NCI-H1092 (cell line): ENCODE results near the gene NEAT1.

Experiments
- DNase-seq: peaks from one replicate; lab custom pipeline; 2025; lab: John Stamatoyannopoulos, UW

Gene NEAT1

DNA sequence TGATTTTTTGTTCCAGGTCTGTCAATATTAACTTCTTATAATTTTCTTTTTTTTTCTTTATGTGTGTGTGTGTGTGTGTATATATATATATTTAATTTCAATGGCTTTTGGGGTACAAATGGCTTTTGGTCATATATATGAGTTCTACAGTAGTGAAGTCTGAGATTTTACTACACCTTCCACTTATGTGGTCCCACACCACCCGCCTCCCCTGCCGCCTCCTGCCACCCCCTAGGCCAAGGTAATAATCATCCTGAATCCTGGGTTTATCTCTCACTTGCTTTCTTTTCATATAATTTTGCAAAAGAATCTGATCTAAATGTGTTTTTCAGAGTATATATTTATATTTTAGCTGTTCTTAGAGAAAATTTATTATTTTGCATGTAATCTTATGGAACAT lies 11.1 kb downstream of the NEAT1 start:
- DNase-seq: no peak

DNA sequence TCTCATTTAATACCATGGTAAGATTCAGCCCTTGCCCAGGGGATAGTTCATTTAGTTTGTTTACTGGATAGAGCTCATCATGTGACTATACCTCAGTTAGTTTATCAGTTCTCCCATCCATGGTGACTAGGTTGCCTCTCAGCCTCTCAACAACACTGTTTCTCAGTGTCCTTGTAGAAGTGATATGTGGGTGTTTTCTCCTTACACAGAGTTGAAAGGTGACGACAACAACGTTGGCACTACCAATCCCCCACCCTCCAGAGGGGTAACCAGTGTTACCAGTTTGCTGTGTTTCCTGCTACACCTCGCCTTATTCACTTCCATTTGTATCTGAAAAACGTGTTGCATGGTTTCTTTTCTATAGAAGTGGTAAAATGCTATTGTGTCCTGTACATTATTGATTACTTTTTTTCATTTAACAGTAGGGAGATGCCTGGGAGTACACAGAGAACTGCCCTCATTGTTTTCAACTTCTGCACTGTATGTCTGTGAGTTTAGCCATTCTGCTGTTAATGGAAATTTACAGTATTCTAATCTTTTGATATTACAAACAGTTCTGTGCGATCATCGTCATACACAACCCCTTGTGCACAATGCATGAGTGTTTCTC lies 11.6 kb downstream of the NEAT1 start:
- DNase-seq: no peak

DNA sequence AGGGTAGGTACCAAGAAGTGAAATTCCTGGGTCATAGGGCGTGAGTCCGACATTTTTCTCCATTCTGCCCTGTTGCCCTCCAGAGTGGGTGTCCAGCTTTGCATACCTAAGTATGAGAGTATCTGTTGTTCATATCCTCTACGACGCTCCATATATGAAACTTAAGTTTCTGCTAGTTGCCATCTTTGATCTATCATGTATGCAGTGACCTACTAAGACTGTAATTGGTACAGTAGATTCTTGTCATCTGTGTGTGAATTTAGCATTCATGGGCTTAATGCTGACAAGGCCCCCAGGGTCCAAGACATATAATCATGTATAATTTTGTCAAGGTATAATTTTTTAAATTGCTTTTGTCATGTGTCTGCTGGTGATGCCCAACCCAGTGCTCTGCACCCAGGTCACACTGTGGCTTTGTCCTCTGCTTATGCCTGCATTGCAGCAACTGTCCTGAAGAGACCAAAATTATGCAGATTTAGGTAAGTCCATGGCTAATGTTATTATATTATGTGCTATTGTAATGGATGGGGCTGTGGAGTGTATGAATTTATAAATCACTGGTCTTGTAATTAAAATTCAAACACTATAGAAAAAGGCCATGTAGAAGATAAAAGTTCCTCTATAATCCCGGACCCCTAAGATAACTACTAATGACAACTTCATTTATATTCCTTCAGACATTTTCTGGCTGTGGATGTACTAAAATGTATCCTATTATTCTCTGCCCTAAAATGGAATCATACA lies 12.2 kb downstream of the NEAT1 start:
- no peak for DNase-seq

DNA sequence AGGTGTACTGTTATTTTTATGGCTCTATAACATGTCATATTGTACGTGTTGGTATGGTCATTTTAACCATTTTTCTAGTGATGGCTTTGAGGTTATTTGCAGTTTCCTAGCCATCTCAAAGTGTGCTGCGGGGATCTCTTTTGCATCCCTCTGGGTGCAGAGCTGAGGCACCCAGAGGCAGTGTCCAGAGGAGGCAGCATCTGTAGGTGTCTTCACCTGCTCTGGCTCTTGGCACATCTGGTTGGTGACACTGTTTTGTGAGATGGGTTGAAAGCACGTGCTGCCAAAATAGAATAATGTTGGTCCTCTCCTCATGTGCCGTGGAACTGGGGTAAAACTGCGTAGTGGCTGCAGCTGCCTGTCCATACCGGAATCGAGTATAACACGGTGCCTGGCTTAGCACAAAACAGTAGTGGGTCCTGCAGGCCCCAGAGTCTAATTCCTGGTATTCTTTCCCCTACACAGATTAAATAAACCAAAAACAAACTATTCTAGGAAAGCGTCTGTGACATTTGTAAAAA lies 12.9 kb downstream of the NEAT1 start:
- no peak for DNase-seq

DNA sequence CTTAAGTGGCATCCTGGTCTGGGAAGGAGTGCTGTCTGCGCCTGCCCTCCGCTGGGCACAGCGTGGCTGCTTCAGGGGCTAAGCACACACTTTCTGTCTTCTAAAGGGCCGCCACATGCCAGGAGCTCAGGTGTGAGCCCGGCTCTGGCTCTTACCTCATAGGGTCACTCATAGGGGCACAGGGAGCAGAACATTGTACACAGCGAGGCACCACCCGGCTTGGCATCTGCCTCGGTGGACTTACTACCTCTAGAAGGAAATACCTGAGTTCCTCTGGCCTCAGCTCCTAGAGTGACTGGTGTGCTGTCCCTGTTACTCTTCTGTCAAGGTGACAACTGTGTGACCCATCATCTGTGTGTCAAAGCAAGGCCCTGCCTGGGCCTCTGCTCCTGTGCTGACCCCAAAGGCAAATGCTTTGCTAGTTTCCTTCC lies 13.4 kb downstream of the NEAT1 start:
- DNase-seq: no peak

DNA sequence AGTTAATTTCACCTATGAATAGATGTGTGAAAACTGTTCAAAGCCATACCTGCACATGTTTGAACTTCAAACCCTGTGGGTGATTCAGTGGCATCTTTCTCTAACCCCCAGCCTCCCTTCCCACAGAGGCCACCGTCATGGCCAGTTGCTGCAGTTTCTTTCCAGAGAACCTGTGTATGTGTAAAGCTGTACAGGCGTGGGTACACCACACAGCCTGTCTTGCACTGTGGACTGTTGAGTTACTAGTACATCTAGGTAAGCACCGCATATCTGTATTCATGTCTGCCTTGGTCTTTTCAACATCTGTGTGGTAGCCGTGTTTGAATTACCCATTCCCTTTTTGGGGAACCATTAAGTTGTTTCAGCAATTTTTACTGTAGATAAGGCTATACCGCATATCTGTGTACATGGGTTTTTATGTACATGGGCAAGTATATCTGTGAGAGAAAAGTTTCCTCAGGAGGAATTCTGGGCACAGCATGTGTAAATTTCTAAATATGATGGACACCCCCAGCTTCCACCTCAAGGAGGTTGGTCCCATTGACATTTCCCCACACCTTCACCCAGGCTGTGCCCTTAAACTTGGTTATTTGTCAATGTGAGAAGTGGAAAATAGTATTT lies 13.9 kb downstream of the NEAT1 start:
- no peak for DNase-seq

DNA sequence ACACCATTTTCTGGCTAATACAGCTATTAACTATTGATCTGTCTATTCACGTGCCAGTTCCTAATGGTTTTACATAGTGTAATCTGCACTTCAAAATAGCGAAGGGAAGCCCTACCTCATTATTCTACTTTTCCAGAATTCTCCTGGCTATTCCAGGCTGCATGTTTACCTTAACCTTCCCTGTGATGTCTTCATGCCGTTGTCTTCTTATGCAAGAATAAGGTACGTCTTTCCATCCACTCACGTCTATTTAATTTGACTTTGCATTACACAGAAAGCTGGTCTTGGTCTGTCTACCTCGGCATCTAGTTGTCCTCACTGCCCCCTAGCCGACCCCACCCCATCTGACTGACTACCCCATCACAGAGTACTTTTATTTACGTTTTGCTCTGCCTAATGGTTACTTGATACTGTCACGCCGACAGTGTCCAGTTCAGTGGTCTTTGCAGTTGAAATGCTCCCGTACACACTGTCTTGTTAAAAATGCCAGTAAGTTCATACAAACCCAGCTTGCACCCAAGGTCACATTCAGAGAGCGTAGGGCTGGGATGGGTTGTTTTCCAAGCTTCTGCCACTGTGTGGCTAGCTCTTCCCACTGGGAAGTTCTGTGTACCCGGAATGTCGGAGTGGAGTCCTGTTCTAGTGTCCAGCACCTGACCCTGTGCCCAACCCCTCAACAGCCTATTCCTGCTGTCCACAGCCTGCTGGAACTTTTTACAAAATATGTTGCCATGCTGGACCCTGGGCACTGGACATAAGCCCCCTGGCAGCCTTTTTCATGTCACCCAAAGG lies 15.0 kb downstream of the NEAT1 start:
- DNase-seq: no peak

DNA sequence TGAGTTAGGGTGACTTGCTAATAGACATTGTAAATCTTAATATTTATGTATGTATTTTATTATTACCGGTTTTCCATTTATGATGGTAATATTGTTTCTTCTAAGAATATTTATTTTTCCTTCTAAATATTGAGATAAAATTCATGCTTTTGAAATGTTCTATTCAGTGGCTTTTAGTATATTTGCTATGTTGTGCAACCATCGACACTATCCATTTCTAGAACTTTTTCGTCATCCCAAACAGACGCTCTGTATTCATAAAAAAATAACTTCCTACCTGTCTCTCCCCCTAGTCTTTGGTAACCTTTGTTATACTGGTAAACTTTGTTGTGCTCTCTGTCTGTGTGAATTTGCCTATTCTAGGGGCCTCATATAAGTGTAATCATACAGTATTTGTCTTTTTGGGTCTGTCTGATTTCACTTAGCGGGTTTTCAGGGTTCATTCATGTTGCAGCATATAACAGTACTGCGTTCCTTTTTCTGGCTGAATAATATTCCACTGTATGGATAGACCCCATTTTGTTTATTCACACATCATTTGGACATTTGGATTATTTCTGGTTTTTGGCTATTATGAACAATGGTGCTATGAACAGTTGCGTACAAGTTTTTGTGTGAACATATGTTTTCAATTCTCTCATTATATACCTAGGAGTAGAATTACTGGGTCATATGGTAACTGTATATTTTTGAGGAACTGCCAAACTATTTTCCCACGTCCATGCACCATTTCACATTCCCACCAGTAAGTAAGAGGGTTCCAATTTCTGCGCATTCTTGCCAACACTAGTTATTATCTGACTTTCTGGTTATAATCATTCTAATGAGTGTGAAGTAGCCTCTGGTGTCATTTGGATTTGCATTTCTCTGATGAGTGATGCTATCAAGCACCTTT lies 15.9 kb downstream of the NEAT1 start:
- no peak for DNase-seq

DNA sequence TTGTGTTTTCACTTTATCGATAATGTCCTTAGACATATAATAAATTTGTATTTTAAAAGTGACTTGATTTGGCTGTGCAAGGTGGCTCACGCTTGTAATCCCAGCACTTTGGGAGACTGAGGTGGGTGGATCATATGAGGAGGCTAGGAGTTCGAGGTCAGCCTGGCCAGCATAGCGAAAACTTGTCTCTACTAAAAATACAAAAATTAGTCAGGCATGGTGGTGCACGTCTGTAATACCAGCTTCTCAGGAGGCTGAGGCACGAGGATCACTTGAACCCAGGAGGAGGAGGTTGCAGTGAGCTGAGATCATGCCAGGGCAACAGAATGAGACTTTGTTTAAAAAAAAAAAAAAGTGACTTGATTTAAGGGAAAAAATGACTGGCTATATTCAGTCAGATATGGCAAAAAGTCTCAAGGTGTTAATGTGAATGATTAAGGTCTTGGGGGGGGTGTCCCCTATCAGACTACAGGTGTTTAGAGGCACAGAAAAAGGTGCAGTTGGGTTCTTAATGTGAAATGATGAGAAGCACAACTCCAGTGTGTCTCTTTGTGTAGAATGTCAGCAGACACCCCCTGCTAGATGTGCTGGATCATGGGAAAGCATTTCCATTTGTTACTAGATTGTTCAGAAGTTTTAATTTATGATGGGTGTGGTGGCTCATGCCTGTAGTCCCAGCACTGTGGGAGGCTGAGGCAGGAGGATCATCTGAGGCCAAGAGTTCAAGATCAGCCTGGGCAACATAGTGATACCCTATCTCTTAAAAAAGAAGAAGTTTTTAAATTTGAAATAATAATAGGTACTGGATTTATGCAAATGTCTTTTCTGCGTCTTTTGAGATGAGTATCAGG lies 17.0 kb downstream of the NEAT1 start:
- DNase-seq: no peak

DNA sequence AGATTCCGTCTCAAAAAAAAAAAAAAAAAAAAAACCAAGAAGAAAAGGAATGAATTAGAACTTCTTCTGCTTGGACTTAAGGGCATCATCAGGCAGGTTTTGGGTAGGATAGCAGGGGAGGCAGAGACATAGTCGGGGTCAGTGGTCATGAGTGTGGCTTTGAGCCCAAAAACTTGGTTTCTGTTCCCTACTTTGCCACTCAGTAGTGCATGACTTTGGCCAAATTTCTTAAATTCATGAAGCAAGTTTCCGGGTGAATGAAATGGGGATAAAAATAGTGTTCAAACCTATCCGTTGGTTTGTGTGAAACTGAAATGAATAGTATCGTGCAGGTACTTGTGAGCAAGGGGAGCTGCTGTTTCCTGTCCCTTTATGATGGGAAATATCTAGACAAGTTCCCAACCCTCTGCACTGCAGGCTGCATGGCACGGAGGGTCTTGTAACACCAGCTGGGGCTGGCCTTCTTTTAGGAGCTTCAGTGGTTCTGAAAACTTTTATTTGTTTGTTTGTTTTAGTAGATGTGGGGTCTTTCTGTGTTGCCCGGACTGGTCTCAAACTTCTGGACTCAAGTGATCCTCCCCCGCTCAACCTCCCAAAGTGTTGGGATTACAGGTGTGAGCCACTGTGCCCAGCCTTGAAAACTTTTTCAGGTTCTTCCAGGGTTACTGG lies 18.4 kb downstream of the NEAT1 start:
- DNase-seq: no peak

DNA sequence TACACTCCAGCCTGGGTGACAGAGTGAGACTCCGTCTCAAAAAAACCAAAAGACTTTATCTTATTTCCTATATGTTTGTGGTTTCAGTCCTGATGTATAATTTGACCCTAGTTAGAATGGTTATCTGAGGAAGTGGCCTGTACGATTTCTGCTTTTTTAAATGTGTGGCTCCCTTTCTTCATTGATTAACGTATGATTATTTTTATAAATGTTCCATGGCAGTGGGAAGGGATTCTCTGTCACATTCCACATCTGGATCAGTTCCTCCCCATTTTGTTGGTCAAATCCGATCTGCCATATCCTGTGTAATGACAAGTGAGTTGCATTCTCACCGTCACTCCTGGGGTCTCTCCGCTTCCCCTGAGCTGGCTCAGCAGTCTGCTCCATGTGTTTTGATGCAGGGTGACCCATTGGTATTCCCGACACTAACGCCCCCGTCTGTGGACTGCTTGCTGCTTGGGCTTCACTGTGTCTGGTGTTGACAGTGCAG lies 20.3 kb downstream of the NEAT1 start:
- no peak for DNase-seq

DNA sequence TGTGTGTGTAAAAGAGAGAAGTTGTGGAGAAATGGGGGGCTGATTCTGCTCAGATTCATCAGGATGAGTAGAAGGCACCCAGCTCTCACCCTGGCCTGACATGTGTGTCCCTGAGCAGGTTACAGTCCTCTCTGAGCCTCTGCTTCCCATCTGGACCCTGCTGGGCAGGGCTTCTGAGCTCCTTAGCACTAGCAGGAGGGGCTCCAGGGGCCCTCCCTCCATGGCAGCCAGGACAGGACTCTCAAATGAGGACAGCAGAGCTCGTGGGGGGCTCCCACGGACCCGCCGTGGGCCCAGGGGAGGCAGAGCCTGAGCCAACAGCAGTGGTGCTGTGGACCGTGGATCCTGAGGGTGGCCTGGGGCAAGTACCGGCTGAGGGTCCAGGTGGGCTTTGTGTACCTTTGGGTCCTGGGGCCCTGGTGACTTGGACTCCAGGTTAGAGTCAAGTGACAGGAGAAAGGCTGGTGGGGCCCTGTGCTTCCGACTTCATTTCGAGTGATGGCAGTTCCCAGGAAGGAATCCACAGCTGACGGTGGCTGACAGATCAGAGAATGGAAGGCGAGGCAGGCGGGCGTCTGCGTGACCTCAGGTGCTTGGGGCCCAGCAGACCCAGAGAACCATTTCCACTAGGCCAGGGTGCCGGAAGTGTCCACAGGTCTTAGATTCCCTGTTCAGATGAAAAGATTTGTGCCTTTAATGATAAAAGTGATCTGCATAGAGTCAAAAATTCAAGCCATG lies 21.9 kb downstream of the NEAT1 start:
- no peak for DNase-seq

DNA sequence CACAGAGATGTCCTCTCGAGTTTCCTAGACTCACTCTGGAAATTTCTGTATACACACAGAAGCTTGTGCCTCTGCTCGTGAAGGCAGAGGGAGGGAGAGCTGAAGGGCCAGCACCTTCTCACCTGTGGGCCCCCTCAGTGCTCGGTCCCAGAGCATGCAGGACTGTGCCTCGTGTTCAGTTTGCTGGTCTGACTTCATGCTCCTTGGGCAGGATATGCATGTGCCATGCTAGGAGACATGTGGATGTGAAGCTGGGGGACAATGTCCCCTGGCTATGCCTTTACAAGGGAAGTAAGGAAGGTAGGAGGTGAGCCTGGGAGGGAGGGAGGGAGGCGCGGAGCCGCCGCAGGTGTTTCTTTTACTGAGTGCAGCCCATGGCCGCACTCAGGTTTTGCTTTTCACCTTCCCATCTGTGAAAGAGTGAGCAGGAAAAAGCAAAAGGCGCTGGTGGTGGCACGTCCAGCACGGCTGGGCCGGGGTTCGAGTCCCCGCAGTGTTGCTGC lies 22.6 kb downstream of the NEAT1 start:
- DNase-seq: no peak

DNA sequence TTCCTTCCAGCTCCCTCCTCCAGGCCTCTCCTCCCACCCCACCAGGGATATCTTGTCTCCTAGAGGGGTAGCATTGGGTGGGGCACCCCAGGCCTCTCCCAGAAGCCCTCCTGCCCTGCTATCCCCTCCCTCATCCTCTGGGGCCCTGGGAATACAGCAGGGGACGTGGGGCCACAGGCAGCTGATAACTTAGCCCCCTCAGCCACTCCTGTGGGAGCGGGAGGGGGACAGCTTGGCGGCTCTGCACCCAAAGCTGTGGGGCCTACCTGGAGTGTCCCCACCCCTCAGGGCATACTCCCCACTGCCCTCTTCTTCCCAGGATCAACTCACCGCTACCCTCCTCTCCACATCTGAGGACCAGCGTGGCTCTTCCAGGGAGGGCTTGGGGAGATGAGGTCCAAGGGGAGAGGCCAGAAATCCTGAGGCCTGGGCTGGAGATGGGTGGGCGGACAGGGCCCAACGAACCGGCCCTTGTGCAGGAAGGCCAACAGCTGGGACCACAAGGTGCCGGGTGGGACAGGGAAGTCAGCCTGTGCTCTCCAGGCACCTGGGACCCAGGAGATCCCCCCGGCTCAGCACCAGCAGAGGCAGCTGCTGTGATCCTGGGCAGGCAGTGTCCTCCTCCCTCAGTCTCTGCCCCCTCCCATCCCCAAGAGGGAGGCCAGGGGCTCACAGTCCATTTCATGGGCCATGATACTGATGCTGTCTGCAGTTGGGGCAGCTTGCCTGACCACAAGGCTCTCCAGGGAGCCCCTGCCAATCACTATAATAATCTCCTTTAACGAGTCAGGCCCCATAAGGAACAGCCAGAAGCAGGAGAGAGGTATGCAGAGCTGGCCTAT lies 23.2 kb downstream of the NEAT1 start:
- DNase-seq: no peak

DNA sequence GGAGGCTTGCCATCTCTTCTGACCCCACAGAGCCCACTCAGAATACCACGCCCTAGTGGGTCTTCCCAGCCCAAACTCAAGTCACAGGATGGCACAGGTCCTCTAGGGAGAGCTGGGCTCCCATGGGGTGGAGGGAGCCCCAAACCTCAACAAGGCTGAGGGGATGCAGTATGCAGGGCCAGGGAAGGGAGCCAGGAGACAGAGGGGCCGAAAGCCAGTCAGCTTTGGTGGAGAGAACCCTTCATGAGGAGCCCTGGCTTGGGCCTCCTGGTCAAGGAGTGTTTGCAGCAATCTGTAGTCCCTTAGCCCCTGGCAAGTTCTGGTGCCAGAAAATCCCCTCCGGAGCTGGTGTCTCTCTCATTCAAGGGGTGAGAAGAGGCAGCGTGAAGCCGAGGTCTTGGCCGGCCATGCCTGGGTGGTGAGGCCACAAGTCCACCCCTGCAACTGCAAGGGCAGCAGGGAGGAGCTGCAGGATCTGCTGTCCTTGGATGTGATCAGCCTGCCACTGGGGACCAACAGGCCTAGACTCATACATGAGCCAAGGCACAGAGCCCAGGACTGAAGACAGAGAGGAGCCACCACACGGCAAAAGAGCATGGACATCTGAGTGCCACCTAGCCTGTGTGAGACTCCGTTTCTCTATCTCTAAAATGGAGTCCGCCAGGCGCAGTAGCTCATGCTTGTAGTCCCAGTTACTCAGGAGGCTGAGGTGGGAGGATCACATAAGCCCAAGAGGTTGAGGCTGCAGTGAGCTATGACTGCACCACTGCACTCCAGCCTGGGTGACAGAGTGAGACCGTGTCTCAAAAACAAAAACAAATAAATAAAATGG lies 24.1 kb downstream of the NEAT1 start:
- DNase-seq: no peak

DNA sequence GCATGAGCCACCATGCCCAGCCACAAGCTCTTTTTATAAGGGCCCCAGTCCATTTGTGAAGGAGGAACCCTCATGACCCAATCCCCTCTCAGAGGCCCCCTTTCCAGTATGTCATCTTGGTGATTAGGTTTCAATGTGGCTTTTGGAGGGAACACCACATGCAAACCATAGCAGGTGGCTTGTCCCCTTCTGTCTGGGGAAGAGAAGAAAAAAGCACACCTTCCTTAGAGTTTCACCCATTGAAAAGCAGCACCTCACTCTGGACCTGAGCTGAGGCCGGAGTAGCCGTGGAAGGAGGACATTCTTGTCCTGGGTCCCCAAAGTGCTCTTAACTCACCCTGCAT lies 25.4 kb downstream of the NEAT1 start:
- no peak for DNase-seq
